Measurements from ENCODE around the gene CNTNAP2.
"Not testable (repeated sequence)": the region's sequence is repeated elsewhere in the genome, so short reads cannot be mapped to it uniquely, and the experiment has no call there.

The CNTNAP2 gene

DNA sequence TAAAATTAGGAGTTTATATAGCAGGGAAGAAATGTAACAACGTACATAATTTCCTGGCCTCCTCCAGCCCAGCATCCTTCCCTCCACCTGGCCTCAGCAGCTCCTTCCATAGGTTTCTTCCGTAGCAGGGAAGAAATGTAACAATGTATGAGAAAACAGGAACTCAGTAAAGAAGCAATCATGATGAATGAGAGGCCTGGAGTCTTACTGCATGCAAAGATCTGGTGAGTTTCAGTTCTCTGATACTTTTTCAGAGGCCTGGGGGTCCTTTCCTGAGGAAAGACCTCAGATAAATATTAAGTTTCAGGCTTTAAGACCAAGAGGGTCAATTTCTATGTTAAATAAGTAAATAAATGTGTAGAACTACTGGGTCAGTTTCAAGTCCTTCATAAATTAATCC is 2318.3 kb downstream of the CNTNAP2 start:
- Histone ChIP-seq H3K4me3 (ENCODE audit: low read length) (no peak overlapping the region), H3K9me3 (ENCODE audit: control insufficient read depth, low read depth, low read length) (no peaks in the 10 kb centered on the region), H3K36me3 (ENCODE audit: control insufficient read depth, low read depth, low read length) (no peaks in the 10 kb centered on the region), H3K27me3 (ENCODE audit: control insufficient read depth, insufficient read depth, low read length) (no peaks in the 10 kb centered on the region), H3K27ac (ENCODE audit: low read length) (no peak overlapping the region), H3K9ac (ENCODE audit: low read length) (no peak overlapping the region), H3K4me1 (ENCODE audit: control insufficient read depth, low read depth, low read length) (no peaks in the 10 kb centered on the region)

GRCh38 chr7:148435715-148436114 is 2319.1 kb downstream of the CNTNAP2 start:
- Histone ChIP-seq H3K36me3 (ENCODE audit: control insufficient read depth, low read depth, low read length) (no peaks in the 10 kb centered on the region), H3K9me3 (ENCODE audit: control insufficient read depth, low read depth, low read length) (no peaks in the 10 kb centered on the region), H3K9ac (ENCODE audit: low read length) (no peak overlapping the region), H3K4me3 (ENCODE audit: low read length) (no peak overlapping the region), H3K27me3 (ENCODE audit: control insufficient read depth, insufficient read depth, low read length) (no peaks in the 10 kb centered on the region), H3K27ac (ENCODE audit: low read length) (no peak overlapping the region), H3K4me1 (ENCODE audit: control insufficient read depth, low read depth, low read length) (no peaks in the 10 kb centered on the region)

DNA sequence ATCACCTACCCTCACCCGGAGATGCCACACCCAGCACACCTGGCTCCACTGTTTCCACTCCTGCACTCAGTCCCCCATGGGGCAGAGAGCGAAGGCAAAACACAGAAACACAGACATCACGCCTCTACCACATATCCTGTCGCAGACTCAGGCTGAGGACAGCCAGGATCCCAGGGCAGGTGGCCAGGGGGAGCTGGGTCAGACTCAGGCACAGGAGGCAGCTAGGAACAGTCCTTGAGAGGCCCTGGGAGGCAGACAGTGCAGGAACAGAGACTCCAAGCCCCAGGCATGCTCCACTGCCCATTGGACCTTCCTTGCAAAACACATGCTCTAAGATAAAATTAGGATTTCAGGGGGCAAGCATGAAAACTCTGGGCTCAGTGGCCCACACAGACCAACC is 2319.5 kb downstream of the CNTNAP2 start:
- H3K4me1 ChIP-seq (ENCODE audit: control insufficient read depth, low read depth, low read length), result no peaks in the 10 kb centered on the region

DNA sequence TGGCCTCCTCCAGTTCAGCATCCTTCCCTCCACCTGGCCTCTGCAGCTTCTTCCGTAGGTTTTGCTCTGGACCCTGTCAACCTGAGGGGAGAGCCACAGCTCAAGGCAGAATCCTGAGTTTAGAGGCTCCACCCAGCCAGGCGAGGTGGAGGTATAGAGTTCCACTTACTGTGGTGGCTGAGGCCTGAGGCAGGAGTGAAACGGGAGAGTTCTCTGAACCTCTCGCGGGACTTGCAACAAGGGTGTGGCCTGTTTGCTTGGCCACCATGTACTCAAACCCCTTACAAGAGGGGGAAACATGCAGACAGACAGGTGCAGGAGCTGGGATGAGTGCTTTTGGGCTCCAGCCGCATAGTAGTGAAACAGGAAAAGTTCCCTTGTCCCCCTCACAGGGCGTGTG is 2320.0 kb downstream of the CNTNAP2 start:
- Histone ChIP-seq H3K9me3 (ENCODE audit: control insufficient read depth, low read depth, low read length) (no peaks in the 10 kb centered on the region), H3K27ac (ENCODE audit: low read length) (no peak overlapping the region), H3K9ac (ENCODE audit: low read length) (no peak overlapping the region), H3K36me3 (ENCODE audit: control insufficient read depth, low read depth, low read length) (no peaks in the 10 kb centered on the region), H3K27me3 (ENCODE audit: control insufficient read depth, insufficient read depth, low read length) (no peaks in the 10 kb centered on the region), H3K4me1 (ENCODE audit: control insufficient read depth, low read depth, low read length) (no peaks in the 10 kb centered on the region), H3K4me3 (ENCODE audit: low read length) (no peak overlapping the region)

More for the DNA sequence above, 2319.5 kb downstream of the CNTNAP2 start:
- Histone ChIP-seq H3K36me3 (ENCODE audit: control insufficient read depth, low read depth, low read length) (no peaks in the 10 kb centered on the region), H3K27me3 (ENCODE audit: control insufficient read depth, insufficient read depth, low read length) (no peaks in the 10 kb centered on the region), H3K9ac (ENCODE audit: low read length) (no peak overlapping the region), H3K9me3 (ENCODE audit: control insufficient read depth, low read depth, low read length) (no peaks in the 10 kb centered on the region), H3K4me3 (ENCODE audit: low read length) (no peak overlapping the region), H3K27ac (ENCODE audit: low read length) (no peak overlapping the region)

DNA sequence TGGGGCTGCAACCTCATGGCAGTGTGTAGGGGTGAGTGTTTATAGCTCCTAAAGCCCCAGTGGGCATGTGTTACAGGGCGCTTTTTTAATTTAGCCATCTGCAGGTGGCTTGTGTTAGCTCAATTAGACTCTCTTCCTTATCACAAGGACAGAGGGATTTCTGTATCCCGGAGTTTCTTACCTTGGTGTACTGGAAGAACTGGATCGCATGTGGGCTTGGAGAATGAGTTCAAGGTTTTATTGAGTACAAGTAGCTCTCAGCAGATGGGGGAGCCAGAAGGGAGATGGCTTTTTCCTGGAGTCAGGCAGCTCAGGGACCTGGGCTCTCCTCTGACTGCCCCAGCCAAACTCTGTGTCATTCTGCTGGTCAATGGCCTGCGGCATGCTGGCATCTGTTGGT is 2320.4 kb downstream of the CNTNAP2 start:
- Histone ChIP-seq H3K9ac (ENCODE audit: low read length) (no peak overlapping the region), H3K4me3 (ENCODE audit: low read length) (no peak overlapping the region), H3K36me3 (ENCODE audit: control insufficient read depth, low read depth, low read length) (no peaks in the 10 kb centered on the region), H3K27me3 (ENCODE audit: control insufficient read depth, insufficient read depth, low read length) (no peaks in the 10 kb centered on the region), H3K27ac (ENCODE audit: low read length) (no peak overlapping the region), H3K9me3 (ENCODE audit: control insufficient read depth, low read depth, low read length) (no peaks in the 10 kb centered on the region), H3K4me1 (ENCODE audit: control insufficient read depth, low read depth, low read length) (no peaks in the 10 kb centered on the region)

DNA sequence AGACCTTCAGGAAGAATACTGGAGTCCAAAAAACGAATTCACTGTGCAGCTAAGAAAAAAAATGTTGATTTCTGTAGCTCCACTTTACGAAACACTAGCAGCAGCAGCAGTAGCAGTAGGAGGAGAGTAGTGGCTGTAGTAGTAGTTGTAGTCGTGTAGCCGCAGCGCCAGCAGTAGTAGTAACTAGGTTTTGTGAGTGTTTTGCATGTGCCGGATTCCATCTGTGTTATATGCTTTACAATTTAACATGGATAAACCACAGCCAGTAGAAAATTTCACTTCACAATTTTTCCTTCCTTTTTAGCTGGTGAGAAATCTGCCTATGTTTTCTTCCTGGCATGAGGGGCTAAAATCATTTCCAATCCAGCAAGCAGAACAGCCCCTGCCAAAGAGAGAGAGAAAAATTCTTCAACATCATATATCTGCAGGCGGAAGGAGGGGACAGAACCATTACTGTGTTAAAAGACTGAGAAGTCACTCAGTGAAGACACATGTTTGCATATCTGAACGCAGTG is 2325.6 kb downstream of the CNTNAP2 start:
- Histone ChIP-seq H3K4me3 (ENCODE audit: low read length) (no peak overlapping the region), H3K9me3 (ENCODE audit: control insufficient read depth, low read depth, low read length) (no peaks in the 10 kb centered on the region), H3K4me1 (ENCODE audit: control insufficient read depth, low read depth, low read length) (no peaks in the 10 kb centered on the region), H3K9ac (ENCODE audit: low read length) (no peak overlapping the region), H3K36me3 (ENCODE audit: control insufficient read depth, low read depth, low read length) (no peaks in the 10 kb centered on the region), H3K27me3 (ENCODE audit: control insufficient read depth, insufficient read depth, low read length) (no peaks in the 10 kb centered on the region), H3K27ac (ENCODE audit: low read length) (no peak overlapping the region)

DNA sequence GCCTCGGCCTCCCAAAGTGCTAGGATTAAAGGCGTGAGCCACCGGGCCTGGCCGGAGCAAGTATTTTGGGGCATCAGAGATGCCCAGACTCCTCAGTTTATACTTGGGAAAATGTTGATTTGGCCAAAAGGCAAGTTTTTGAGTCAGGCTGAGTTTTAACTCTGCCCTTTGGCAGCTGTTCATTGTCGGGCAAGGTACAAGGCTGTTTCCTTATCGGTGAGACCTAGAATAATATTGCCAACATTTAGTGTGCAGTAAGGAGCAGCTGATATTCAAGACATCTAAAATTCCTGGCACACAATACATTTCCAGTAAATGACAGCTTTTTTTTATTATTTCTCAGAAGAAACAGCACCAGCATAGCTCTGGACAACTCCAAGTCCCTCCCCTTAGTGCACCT is 2326.3 kb downstream of the CNTNAP2 start:
- Histone ChIP-seq H3K9ac (ENCODE audit: low read length) (no peak overlapping the region), H3K4me1 (ENCODE audit: control insufficient read depth, low read depth, low read length) (no peaks in the 10 kb centered on the region), H3K27ac (ENCODE audit: low read length) (no peak overlapping the region), H3K36me3 (ENCODE audit: control insufficient read depth, low read depth, low read length) (no peaks in the 10 kb centered on the region), H3K27me3 (ENCODE audit: control insufficient read depth, insufficient read depth, low read length) (no peaks in the 10 kb centered on the region), H3K9me3 (ENCODE audit: control insufficient read depth, low read depth, low read length) (no peaks in the 10 kb centered on the region), H3K4me3 (ENCODE audit: low read length) (no peak overlapping the region)

GRCh38 chr7:148445260-148446044 is 2328.9 kb downstream of the CNTNAP2 start:
- Histone ChIP-seq H3K27me3 (ENCODE audit: control insufficient read depth, insufficient read depth, low read length) (no peaks in the 10 kb centered on the region), H3K27ac (ENCODE audit: low read length) (no peak overlapping the region), H3K9me3 (ENCODE audit: control insufficient read depth, low read depth, low read length) (no peaks in the 10 kb centered on the region), H3K36me3 (ENCODE audit: control insufficient read depth, low read depth, low read length) (no peaks in the 10 kb centered on the region), H3K4me3 (ENCODE audit: low read length) (no peak overlapping the region), H3K4me1 (ENCODE audit: control insufficient read depth, low read depth, low read length) (no peaks in the 10 kb centered on the region), H3K9ac (ENCODE audit: low read length) (no peak overlapping the region)

GRCh38 chr7:148447221-148447849 is 2330.7 kb downstream of the CNTNAP2 start:
- Histone ChIP-seq H3K36me3 (ENCODE audit: control insufficient read depth, low read depth, low read length) (no peaks in the 10 kb centered on the region), H3K4me3 (ENCODE audit: low read length) (no peak overlapping the region), H3K4me1 (ENCODE audit: control insufficient read depth, low read depth, low read length) (no peaks in the 10 kb centered on the region), H3K27me3 (ENCODE audit: control insufficient read depth, insufficient read depth, low read length) (no peaks in the 10 kb centered on the region), H3K9me3 (ENCODE audit: control insufficient read depth, low read depth, low read length) (no peaks in the 10 kb centered on the region), H3K27ac (ENCODE audit: low read length) (no peak overlapping the region), H3K9ac (ENCODE audit: low read length) (no peak overlapping the region)

GRCh38 chr7:148451526-148451925 is 2334.9 kb downstream of the CNTNAP2 start:
- H3K36me3 ChIP-seq (ENCODE audit: control insufficient read depth, low read depth, low read length); H3K9ac ChIP-seq (ENCODE audit: low read length); H3K27me3 ChIP-seq (ENCODE audit: control insufficient read depth, insufficient read depth, low read length); H3K4me1 ChIP-seq (ENCODE audit: control insufficient read depth, low read depth, low read length); H3K9me3 ChIP-seq (ENCODE audit: control insufficient read depth, low read depth, low read length); H3K4me3 ChIP-seq (ENCODE audit: low read length); H3K27ac ChIP-seq (ENCODE audit: low read length): not testable (repeated sequence)

DNA sequence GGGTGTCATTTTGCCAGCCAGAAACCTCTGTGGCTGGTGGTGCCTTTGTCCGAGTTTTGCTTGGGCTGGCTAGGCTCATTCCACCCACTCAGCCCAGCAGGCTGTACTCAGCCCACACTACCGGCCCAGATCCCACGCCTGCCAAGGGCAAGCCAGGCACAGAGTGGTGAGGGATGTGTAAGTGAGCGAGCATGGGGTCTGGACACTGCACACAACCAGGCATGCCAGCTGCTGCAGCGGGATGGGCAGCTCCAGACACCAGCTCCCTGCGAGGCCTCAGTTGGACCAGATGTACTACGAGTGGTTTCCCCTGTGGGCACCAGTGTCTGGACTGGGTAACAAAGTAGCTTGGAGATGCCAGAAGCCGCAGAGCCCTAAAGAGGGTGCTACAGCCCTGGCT is 2339.8 kb downstream of the CNTNAP2 start:
- no peak overlapping the region for H3K9ac ChIP-seq (ENCODE audit: low read length)
- H3K4me3 ChIP-seq (ENCODE audit: low read length), result no peak overlapping the region
- no peaks in the 10 kb centered on the region for H3K27me3 ChIP-seq (ENCODE audit: control insufficient read depth, insufficient read depth, low read length)
- H3K9me3 ChIP-seq (ENCODE audit: control insufficient read depth, low read depth, low read length), result no peaks in the 10 kb centered on the region
- no peak overlapping the region for H3K27ac ChIP-seq (ENCODE audit: low read length)
- H3K4me1 ChIP-seq (ENCODE audit: control insufficient read depth, low read depth, low read length), result no peaks in the 10 kb centered on the region
- H3K36me3 ChIP-seq (ENCODE audit: control insufficient read depth, low read depth, low read length), result no peaks in the 10 kb centered on the region
